NCI-H1092 treated with DMSO at 0.1 percent for 48 hours (cell line): ENCODE data around the gene OR5AU1.
A peak's percentile ranks its signal among the peaks of the same experiment; 100 is the strongest.

Experiments
- DNase-seq: peaks from one replicate; lab custom pipeline; 2025; lab: John Stamatoyannopoulos, UW

The OR5AU1 gene

GRCh38 chr14:21106498-21107282 lies 49.2 kb downstream of the OR5AU1 start:
- peak; percentile 87 for DNase-seq

GRCh38 chr14:21106176-21106497 lies 49.7 kb downstream of the OR5AU1 start:
- DNase-seq, result no peak

GRCh38 chr14:21105095-21105494 lies 50.8 kb downstream of the OR5AU1 start:
- DNase-seq, result no peak
